ENCODE results near the gene MRPL17.
A peak's percentile ranks its signal among the peaks of the same experiment; 100 is the strongest.
"Not testable (repeated sequence)": the region's sequence is repeated elsewhere in the genome, so short reads cannot be mapped to it uniquely, and the experiment has no call there.

MRPL17 gene

GRCh38 chr11:6682936-6683861, at the start of gene MRPL17:
TSS of gene MRPL17 (minus strand) at chr11:6683340. CDS start at chr11:6683296, 44 bp downstream.
- DNase-seq (ENCODE audit: low read depth in 2 of 2): peak; percentile 97 to 99

- no peak for DNase-seq (ENCODE audit: low read depth in 2 of 2)
Observed at GRCh38 chr11:6727971-6728760, 45.0 kb upstream of the MRPL17 start.

- no peak for DNase-seq (ENCODE audit: low read depth in 2 of 2)
Observed at GRCh38 chr11:6725386-6725896, 42.3 kb upstream of the MRPL17 start.

GRCh38 chr11:6724013-6724412, 40.9 kb upstream of the MRPL17 start:
- DNase-seq (ENCODE audit: low read depth in 2 of 2): no peak

GRCh38 chr11:6721343-6721742, 38.2 kb upstream of the MRPL17 start:
- DNase-seq (ENCODE audit: low read depth in 2 of 2): no peak

GRCh38 chr11:6719576-6719975, 36.4 kb upstream of the MRPL17 start:
- no peak for DNase-seq (ENCODE audit: low read depth in 2 of 2)

- no peak for DNase-seq (ENCODE audit: low read depth in 2 of 2)
Observed at GRCh38 chr11:6717426-6717825, 34.3 kb upstream of the MRPL17 start.

GRCh38 chr11:6711552-6711951, 28.4 kb upstream of the MRPL17 start:
- not testable (repeated sequence) for DNase-seq (ENCODE audit: low read depth in 2 of 2)

- no peak for DNase-seq (ENCODE audit: low read depth in 2 of 2)
Observed at GRCh38 chr11:6708876-6709275, 25.7 kb upstream of the MRPL17 start.

- DNase-seq (ENCODE audit: low read depth in 2 of 2): peak in 1 of 2 donors; percentile 13
Observed at GRCh38 chr11:6705905-6706535, 22.9 kb upstream of the MRPL17 start.

- no peak for DNase-seq (ENCODE audit: low read depth in 2 of 2)
Observed at GRCh38 chr11:6703247-6704063, 20.3 kb upstream of the MRPL17 start.

- DNase-seq (ENCODE audit: low read depth in 2 of 2): not testable (repeated sequence)
Observed at GRCh38 chr11:6701955-6702354, 18.8 kb upstream of the MRPL17 start.

- no peak for DNase-seq (ENCODE audit: low read depth in 2 of 2)
Observed at GRCh38 chr11:6695377-6695776, 12.2 kb upstream of the MRPL17 start.

GRCh38 chr11:6694229-6694535, 11.0 kb upstream of the MRPL17 start:
- no peak for DNase-seq (ENCODE audit: low read depth in 2 of 2)

- DNase-seq (ENCODE audit: low read depth in 2 of 2): peak in 1 of 2 donors; percentile 42
Observed at GRCh38 chr11:6693342-6694228, 10.4 kb upstream of the MRPL17 start.

- no peak for DNase-seq (ENCODE audit: low read depth in 2 of 2)
Observed at GRCh38 chr11:6692128-6692527, 9.0 kb upstream of the MRPL17 start.

GRCh38 chr11:6690431-6691132, 7.4 kb upstream of the MRPL17 start:
- DNase-seq (ENCODE audit: low read depth in 2 of 2): not testable (repeated sequence)

GRCh38 chr11:6687876-6688275, 4.7 kb upstream of the MRPL17 start:
- no peak for DNase-seq (ENCODE audit: low read depth in 2 of 2)

- no peak for DNase-seq (ENCODE audit: low read depth in 2 of 2)
Observed at GRCh38 chr11:6686006-6686405, 2.9 kb upstream of the MRPL17 start.

- DNase-seq (ENCODE audit: low read depth in 2 of 2): not testable (repeated sequence)
Observed at GRCh38 chr11:6684068-6684467, 928 bp upstream of the MRPL17 start.
